MCF 10A (cell line): ENCODE data around the gene PRMT7. TPM values are rescaled to one million over a fixed set of nuclear protein-coding genes. Genes with fewer than 3 reads are reported as not detected.

ENCODE experiments used
- BruUV-seq: library from RNA; stranded (reverse); fragments of 400-500 nt; replicated peaks from 2 replicates; lab custom pipeline; 2021; lab: Mats Ljungman, UMichigan
- CTCF ChIA-PET: fragments of 300-600 bp; sonication (Branson Sonifier 250); formaldehyde crosslinking; extraction: SDS; loops from one replicate; lab custom pipeline; 2021; ENCODE audit warnings: antibody characterized with exemption, inconsistent platforms; lab: Yijun Ruan, JAX
- POLR2A ChIA-PET: fragments of 300-600, 350-650 bp; sonication (Branson Sonifier 250); formaldehyde crosslinking; extraction: SDS; loops from one replicate; lab custom pipeline; 2020; ENCODE audit warnings: antibody characterized with exemption, inconsistent platforms; lab: Yijun Ruan, JAX
- DNase-seq: peaks from one replicate; pipeline ENCODE4 v3.0.0-alpha.2; 2018; ENCODE audit not compliant: unreplicated experiment
- H3K27ac Mint-ChIP-seq: one replicate; pipeline ENCODE4 v1.8.0; 2022; ENCODE audit warnings: mild to moderate bottlenecking, low read depth, mixed read lengths; ENCODE audit not compliant: unreplicated experiment
- H3K27me3 Mint-ChIP-seq: one replicate; pipeline ENCODE4 v1.8.0; 2022; ENCODE audit warnings: mixed read lengths; ENCODE audit not compliant: insufficient read depth, unreplicated experiment
- H3K36me3 Mint-ChIP-seq: one replicate; pipeline ENCODE4 v1.8.0; 2022; ENCODE audit warnings: mild to moderate bottlenecking, moderate library complexity, mixed read lengths; ENCODE audit not compliant: insufficient read depth, unreplicated experiment
- H3K4me1 Mint-ChIP-seq: one replicate; pipeline ENCODE4 v1.8.0; 2022; ENCODE audit warnings: mixed read lengths; ENCODE audit not compliant: insufficient read depth, unreplicated experiment
- H3K4me3 Mint-ChIP-seq: one replicate; pipeline ENCODE4 v1.8.0; 2022; ENCODE audit warnings: mild to moderate bottlenecking, moderate library complexity, mixed read lengths; ENCODE audit not compliant: unreplicated experiment
- H3K9me3 Mint-ChIP-seq: one replicate; pipeline ENCODE4 v1.8.0; 2022; ENCODE audit warnings: mixed read lengths; ENCODE audit not compliant: unreplicated experiment
- CTCF ChIP-seq: fragments of 200-600 bp; IDR thresholded peaks from one replicate; pipeline ENCODE4 v1.8.0; 2022; ENCODE audit warnings: antibody characterized with exemption, mild to moderate bottlenecking; ENCODE audit not compliant: unreplicated experiment
- intact Hi-C: fragments of 100-400 bp; cut with micrococcal nuclease; formaldehyde crosslinking; loops from 2 replicates; pipeline ENCODE4 v1.14.1; 2022
- total RNA-seq: library from RNA; stranded (reverse); gene quantifications from 2 replicates; pipeline ENCODE4 v1.2.3, GENCODE V29; 2022

Gene PRMT7
- total RNA-seq, 1 experiment from 2014 or later, result 33.2 TPM

DNA sequence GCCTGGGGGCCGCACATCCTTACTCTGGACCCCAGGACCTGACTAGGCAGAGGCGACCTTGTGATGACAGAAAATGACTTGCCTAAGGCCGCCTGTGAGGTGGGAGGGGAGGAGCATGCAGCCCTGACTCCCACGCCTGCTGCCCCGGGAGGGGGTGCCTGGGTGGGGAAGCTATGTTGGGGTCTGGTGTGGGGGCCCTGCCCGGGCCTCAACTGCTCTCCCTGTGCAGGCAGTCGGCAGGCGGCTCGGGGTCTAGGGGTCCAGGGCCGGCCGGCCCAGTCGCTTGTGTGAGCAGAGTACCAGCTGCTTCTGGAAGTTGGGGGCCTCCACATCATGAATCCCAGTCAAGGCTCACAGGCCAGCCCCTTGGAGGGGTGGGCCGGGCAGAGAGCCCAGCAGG is 48.1 kb downstream of the PRMT7 start:
- Mint-ChIP-seq H3K36me3 (peaks cover 19% of the 10 kb centered on the region), H3K9me3 (no peaks in the 10 kb centered on the region), H3K4me3 (no peak overlapping the region), H3K4me1 (no peaks in the 10 kb centered on the region), H3K27ac (no peak overlapping the region), H3K27me3 (no peaks in the 10 kb centered on the region)
- DNase-seq, result no peak
- CTCF ChIA-PET, result no interaction called here
- POLR2A ChIA-PET, result no interaction called here
- TF ChIP-seq CTCF, result no peak
- intact Hi-C loops, result no loop called here
- BruUV-seq, result no TSS peak

GRCh38 chr16:68359398-68360191 is 48.8 kb downstream of the PRMT7 start:
- DNase-seq, result no peak
- Mint-ChIP-seq H3K27ac (no peak overlapping the region), H3K4me3 (no peak overlapping the region), H3K27me3 (no peaks in the 10 kb centered on the region), H3K9me3 (no peaks in the 10 kb centered on the region), H3K4me1 (no peaks in the 10 kb centered on the region), H3K36me3 (peaks cover 15% of the 10 kb centered on the region)
- ChIA-PET CTCF (interaction anchor here (0.7 kb wide), 1 partner anchor 18 kb away, joined by 5 read pairs; no protein-coding TSS in a partner anchor), POLR2A (no interaction called here)
- no peak for TF ChIP-seq CTCF
- no TSS peak for BruUV-seq
- intact Hi-C loops, result no loop called here

GRCh38 chr16:68360547-68360946 is 49.7 kb downstream of the PRMT7 start:
- Mint-ChIP-seq H3K27ac (no peak overlapping the region), H3K27me3 (no peaks in the 10 kb centered on the region), H3K4me1 (peaks cover 5% of the 10 kb centered on the region), H3K36me3 (peaks cover 8% of the 10 kb centered on the region), H3K4me3 (no peak overlapping the region), H3K9me3 (no peaks in the 10 kb centered on the region)
- BruUV-seq, result no TSS peak
- DNase-seq, result no peak
- intact Hi-C loops, result no loop called here
- ChIA-PET CTCF (no interaction called here), POLR2A (interaction anchor here (0.6 kb wide), 2 partner anchors 45 to 50 kb away, joined by 3 read pairs; partner anchors contain the start of genes PRMT7 and SLC7A6OS)
- no peak for TF ChIP-seq CTCF

DNA sequence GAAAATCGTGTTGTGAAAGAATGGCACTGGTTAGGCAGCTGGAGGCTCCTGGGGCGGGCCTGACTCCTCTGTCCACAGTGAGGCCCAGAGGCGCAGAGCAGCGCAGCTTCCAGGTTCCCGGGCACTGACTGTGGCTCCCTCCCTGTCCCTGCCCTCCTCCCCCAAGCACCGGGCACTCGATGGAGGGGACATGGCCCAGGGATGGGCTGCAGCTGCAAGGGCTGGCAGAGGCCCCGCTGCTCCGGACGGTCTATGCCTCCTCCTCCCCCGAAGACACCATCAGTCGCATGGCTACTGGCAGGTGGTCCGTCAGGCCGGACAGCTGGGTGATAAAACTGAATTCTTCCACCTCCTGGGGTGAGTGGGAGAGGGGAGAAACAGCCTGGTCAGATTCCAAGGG is 50.1 kb downstream of the PRMT7 start:
- H3K4me3 Mint-ChIP-seq, result no peak overlapping the region
- no peak overlapping the region for H3K27ac Mint-ChIP-seq
- CTCF ChIA-PET, result interaction anchor here (0.6 kb wide), 1 partner anchor 526 kb away, joined by 3 read pairs; no protein-coding TSS in a partner anchor
- intact Hi-C loops, result no loop called here
- H3K9me3 Mint-ChIP-seq, result no peaks in the 10 kb centered on the region
- DNase-seq, result no peak
- H3K36me3 Mint-ChIP-seq, result peaks cover 8% of the 10 kb centered on the region
- POLR2A ChIA-PET, result interaction anchor here (0.6 kb wide), 2 partner anchors 44 to 50 kb away, joined by 3 read pairs; partner anchors contain the start of genes PRMT7 and SLC7A6OS
- H3K27me3 Mint-ChIP-seq, result no peaks in the 10 kb centered on the region
- peaks cover 5% of the 10 kb centered on the region for H3K4me1 Mint-ChIP-seq
- no TSS peak for BruUV-seq
- TF ChIP-seq CTCF, result no peak
